Tibial nerve (tissue), 4 donors: Measurements from ENCODE around the gene MRPL47. TPM values are rescaled to one million over a fixed set of nuclear protein-coding genes. Genes with fewer than 3 reads are reported as not detected.

Experiments
- DNase-seq, 2 donors: peaks; one replicate each; pipeline ENCODE4 v3.0.0-alpha.2; 2019; ENCODE audit warnings: low spot score in 2 of 2
- H3K27ac ChIP-seq, 4 donors: fragments of 200-600 bp; sonication (generic) in 3 of 4; one replicate each; pipeline ENCODE4 v1.5.1; 2017 to 2019; ENCODE audit warnings: mild to moderate bottlenecking in 1 of 4
- H3K27me3 ChIP-seq, 2 donors: fragments of 200-600 bp; sonication (generic) in 1 of 2; one replicate each; pipeline versions ENCODE4 v1.5.1 to v1.6.0; 2017 to 2019
- H3K36me3 ChIP-seq, 3 donors: fragments of 200-600 bp; sonication (generic); one replicate each; pipeline ENCODE4 v1.5.1; 2018 to 2019
- H3K4me1 ChIP-seq, 4 donors: fragments of 200-600 bp; sonication (generic) in 3 of 4; one replicate each; pipeline ENCODE4 v1.5.1; 2017 to 2019
- H3K4me3 ChIP-seq, 4 donors: fragments of 200-600 bp; sonication (generic) in 3 of 4; one replicate each; pipeline ENCODE4 v1.5.1; 2017 to 2019; ENCODE audit warnings: mild to moderate bottlenecking in 1 of 4, moderate library complexity in 1 of 4
- H3K9me3 ChIP-seq, 4 donors: fragments of 200-600 bp; sonication (generic) in 3 of 4; one replicate each; pipeline ENCODE4 v1.5.1; 2017 to 2019
- EP300 ChIP-seq, 2 donors: sonication (generic); formaldehyde crosslinking; IDR thresholded peaks; one replicate each; pipeline ENCODE4 v1.6.1; 2017; ENCODE audit warnings: antibody characterized with exemption in 2 of 2, mild to moderate bottlenecking in 1 of 2
- POLR2A ChIP-seq, 2 donors: fragments of 450-650 bp; IDR thresholded peaks; one replicate each; pipeline ENCODE4 v1.6.1; 2017; ENCODE audit warnings: antibody characterized with exemption in 2 of 2, mild to moderate bottlenecking in 2 of 2, moderate library complexity in 2 of 2
- WGBS, 2 donors: methylation state at CpG; one replicate each; pipeline ENCODE4 v1.1.5; 2018; 5-methylcytosine and 5-hydroxymethylcytosine counted together
- total RNA-seq, 4 donors: library from RNA; depleted of rRNA; stranded (reverse); fragments of >200 nt; gene quantifications; one replicate each; pipeline ENCODE4 v1.1.0, GENCODE V29; 2016
- TF ChIP-seq, protein P1 (sequence below), 5 experiments: fragments of 200-600 bp in 3 of 5; fragments of 450-650 bp in 2 of 5; sonication (generic) in 3 of 5; IDR thresholded peaks; one replicate each; pipeline ENCODE4 v1.5.1; 2016 to 2019; ENCODE audit warnings: antibody characterized with exemption in 5 of 5, mild to moderate bottlenecking in 3 of 5, moderate library complexity in 2 of 5

The MRPL47 gene
- total RNA-seq, 4 donors from 2014 or later = 14.9 to 22.2 (median 21.0) TPM

DNA sequence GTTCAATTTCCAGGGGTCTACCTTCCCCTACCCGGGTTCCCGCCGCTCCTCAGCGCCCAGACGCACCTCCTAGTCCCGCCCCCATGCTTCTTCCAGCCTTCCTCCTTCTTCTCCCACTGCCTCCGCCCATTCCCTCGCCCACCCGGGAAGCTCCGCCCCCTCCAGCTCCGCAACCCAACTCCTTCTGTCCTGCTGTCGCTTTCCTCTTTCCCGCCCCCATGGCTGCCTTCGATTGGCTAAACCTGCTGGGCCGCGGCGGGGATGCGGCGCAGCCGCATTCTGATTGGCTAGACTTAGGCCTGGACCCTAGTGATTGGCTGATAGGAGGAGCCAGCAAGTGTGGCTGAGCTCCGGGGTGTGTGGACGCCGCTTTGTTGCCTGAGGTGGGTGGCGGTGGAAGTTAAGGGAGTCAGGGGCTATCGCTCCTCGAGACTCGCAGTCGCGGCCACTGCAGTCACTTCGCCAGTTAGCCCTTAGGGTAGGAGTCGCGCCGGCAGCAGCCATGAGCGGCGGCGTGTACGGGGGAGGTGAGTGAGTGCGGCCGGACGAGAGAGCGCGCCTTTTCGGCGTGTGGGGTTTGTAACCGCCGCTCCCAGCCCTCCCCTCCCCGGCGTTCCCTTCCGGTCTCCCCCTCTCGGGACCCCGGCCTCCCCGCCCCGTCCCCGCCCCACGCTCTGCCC lies 41.7 kb downstream of the MRPL47 start, which contains the start of gene ACTL6A:
Gene ACTL6A (plus strand): TSS at position 336 of the 680 bp plus-strand sequence. CDS start 167 bp downstream, at position 503.
- Histone ChIP-seq H3K4me1 (peaks cover 0 to 33% (median 4%) of the 10 kb centered on the region in 4 donors), H3K27me3 (no peaks in the 10 kb centered on the region), H3K4me3 (peak within 1 kb of the TSS; percentile 71 to 98 (median 86)), H3K27ac (peak within 1 kb of the TSS; percentile 77 to 94 (median 88)), H3K9me3 (no peaks in the 10 kb centered on the region), H3K36me3 (no peaks in the 10 kb centered on the region)
- TF ChIP-seq EP300 (IDR thresholded peaks at IDR 0.05) (peak in 1 of 2 donors; percentile 86), POLR2A (IDR thresholded peaks at IDR 0.05) (peak; percentile 29 to 72)
- TF ChIP-seq, protein P1, sequence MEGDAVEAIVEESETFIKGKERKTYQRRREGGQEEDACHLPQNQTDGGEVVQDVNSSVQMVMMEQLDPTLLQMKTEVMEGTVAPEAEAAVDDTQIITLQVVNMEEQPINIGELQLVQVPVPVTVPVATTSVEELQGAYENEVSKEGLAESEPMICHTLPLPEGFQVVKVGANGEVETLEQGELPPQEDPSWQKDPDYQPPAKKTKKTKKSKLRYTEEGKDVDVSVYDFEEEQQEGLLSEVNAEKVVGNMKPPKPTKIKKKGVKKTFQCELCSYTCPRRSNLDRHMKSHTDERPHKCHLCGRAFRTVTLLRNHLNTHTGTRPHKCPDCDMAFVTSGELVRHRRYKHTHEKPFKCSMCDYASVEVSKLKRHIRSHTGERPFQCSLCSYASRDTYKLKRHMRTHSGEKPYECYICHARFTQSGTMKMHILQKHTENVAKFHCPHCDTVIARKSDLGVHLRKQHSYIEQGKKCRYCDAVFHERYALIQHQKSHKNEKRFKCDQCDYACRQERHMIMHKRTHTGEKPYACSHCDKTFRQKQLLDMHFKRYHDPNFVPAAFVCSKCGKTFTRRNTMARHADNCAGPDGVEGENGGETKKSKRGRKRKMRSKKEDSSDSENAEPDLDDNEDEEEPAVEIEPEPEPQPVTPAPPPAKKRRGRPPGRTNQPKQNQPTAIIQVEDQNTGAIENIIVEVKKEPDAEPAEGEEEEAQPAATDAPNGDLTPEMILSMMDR (IDR thresholded peaks at IDR 0.05) = peak in 1 of 5 experiments; percentile 25
- WGBS, 2 donors = 0% methylated on average over 45 to 46 of the region's 55 CpGs
- peak; percentile 99 for DNase-seq

DNA sequence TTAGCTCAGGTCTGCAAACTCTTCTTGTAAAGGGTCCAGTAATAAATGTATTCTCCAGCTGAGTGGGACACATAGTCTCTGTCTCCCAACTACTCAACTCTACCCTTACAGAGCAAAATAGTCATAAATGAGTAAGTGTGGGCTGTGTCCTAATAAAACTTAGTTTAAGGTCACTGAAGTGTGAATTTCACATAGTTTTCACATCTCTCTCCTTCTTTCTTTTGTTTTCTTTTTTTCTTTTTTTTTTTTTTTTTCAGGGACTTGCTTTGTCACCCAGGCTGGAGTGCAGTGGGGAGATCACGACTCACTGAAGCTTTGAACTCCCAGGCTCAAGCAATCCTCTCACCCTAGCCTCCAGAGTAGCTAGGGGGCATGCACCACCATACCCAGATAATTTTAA lies 43.6 kb downstream of the MRPL47 start:
- Histone ChIP-seq H3K4me3 (no peak overlapping the region), H3K27me3 (no peaks in the 10 kb centered on the region), H3K4me1 (peaks cover 0 to 33% (median 4%) of the 10 kb centered on the region in 4 donors), H3K36me3 (no peaks in the 10 kb centered on the region), H3K27ac (no peak overlapping the region), H3K9me3 (no peaks in the 10 kb centered on the region)
- no peak for DNase-seq
- 82 to 100% methylated on average over 1 of the region's 1 CpG for WGBS, 2 donors
- TF ChIP-seq EP300 (IDR thresholded peaks at IDR 0.05) = no peak
- TF ChIP-seq, protein P1 (IDR thresholded peaks at IDR 0.05) = no peak
- TF ChIP-seq POLR2A (IDR thresholded peaks at IDR 0.05) = no peak

DNA sequence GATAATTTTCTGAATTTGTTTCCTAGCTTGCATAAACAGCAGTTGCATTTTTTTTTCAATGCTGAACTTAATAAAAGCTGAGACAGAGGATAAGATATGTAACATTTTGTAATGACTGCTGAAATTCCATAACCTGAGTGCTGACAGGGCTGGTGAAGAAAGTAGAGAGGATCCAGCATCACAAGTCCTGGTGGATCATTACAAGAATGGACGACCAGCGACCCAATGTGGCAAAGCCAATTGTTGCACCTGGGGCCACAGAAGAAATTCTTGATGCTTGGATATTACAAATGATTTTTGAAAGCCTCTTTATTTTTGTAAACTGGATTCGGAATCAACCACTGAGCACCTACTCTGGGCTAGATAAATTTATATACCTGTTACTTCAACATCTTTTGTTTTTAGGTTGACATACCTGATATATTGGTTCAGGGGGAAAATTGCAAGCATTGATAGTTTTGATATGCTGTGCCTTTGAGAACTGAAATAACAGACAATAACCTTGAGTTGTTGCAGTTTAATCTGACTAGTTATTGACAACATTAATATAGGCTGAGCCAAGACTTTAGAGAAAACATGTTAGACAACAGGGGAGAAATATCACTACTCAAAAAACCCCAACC lies 45.6 kb downstream of the MRPL47 start:
- Histone ChIP-seq H3K27ac (no peak overlapping the region), H3K36me3 (no peaks in the 10 kb centered on the region), H3K27me3 (no peaks in the 10 kb centered on the region), H3K4me1 (peaks cover 0 to 14% (median under 1%) of the 10 kb centered on the region in 4 donors), H3K4me3 (no peak overlapping the region), H3K9me3 (no peaks in the 10 kb centered on the region)
- 1 to 2% methylated on average over 3 of the region's 3 CpGs for WGBS, 2 donors
- no peak for TF ChIP-seq EP300 (IDR thresholded peaks at IDR 0.05)
- TF ChIP-seq, protein P1 (IDR thresholded peaks at IDR 0.05) = peak; percentile 70 to 80 (median 73)
- no peak for TF ChIP-seq POLR2A (IDR thresholded peaks at IDR 0.05)
- peak; percentile 31 to 66 for DNase-seq

DNA sequence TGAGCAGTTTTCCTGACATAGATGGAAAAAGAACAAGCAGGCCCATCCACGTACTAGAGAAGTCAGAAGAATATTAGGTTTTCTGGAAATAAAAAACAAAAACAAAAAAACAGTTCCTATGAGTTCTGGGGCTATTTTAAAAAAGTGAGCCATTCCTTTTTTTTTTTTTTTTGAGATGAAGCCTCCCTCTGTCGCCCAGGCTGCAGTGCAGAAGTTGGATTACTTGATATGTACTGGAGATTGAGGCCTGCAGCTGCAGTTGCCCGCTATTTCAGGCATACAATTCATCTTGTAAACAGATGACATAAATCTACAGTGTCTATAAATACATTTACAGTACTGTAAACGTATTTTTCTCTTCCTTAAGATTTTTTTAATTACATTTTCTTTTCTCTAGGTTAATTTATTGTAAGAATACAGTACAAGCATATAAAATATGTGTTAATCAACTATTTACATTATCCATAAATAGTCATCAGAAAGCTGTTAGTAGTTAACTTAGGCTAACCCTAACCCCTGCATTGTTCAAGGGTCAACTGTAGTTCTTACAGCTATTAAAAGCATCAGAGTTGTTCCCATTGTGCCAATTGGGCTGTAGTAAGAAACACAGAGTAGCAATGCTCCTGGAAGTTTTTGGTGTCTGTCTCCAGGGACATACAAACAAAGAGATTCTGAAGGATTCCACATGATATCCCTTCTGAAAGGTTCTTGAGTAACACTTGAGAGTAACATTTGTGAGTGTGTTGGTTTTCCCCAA lies 52.9 kb downstream of the MRPL47 start:
- no peak for DNase-seq
- H3K4me3 ChIP-seq = no peak overlapping the region
- no peaks in the 10 kb centered on the region for H3K4me1 ChIP-seq
- H3K9me3 ChIP-seq = no peaks in the 10 kb centered on the region
- H3K27ac ChIP-seq = no peak overlapping the region
- WGBS, 2 donors = 42 to 43% methylated on average over 4 of the region's 4 CpGs
- no peaks in the 10 kb centered on the region for H3K27me3 ChIP-seq
- H3K36me3 ChIP-seq = no peaks in the 10 kb centered on the region
- no peak for TF ChIP-seq POLR2A (IDR thresholded peaks at IDR 0.05)
- TF ChIP-seq, protein P1 (IDR thresholded peaks at IDR 0.05) = no peak
- TF ChIP-seq EP300 (IDR thresholded peaks at IDR 0.05) = no peak
